Measurements from ENCODE around the gene FADS3.

DNA sequence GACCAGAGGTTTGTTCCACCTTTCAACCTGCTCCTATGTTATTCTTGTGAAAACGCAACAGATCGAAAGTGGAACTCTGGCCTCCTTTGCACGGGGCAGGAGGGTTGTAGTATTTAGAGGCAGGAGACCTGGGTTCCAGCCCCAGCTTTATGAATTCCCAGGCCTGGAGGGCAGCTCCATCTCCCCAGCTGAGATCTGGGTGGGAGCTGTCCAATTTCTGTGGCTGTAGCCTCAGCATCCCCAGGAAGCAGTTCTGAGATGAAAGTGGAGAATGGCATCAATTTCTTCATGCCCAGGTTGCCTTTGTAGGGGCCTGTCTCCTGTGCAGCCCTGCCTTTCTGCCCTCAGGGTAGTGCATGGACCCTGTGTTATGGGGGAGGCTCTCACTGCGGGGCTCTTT is 59.1 kb downstream of the FADS3 start:
- TF ChIP-seq, protein P1, sequence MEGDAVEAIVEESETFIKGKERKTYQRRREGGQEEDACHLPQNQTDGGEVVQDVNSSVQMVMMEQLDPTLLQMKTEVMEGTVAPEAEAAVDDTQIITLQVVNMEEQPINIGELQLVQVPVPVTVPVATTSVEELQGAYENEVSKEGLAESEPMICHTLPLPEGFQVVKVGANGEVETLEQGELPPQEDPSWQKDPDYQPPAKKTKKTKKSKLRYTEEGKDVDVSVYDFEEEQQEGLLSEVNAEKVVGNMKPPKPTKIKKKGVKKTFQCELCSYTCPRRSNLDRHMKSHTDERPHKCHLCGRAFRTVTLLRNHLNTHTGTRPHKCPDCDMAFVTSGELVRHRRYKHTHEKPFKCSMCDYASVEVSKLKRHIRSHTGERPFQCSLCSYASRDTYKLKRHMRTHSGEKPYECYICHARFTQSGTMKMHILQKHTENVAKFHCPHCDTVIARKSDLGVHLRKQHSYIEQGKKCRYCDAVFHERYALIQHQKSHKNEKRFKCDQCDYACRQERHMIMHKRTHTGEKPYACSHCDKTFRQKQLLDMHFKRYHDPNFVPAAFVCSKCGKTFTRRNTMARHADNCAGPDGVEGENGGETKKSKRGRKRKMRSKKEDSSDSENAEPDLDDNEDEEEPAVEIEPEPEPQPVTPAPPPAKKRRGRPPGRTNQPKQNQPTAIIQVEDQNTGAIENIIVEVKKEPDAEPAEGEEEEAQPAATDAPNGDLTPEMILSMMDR (IDR thresholded peaks at IDR 0.05), result no peak
- TF ChIP-seq POLR2A (IDR thresholded peaks at IDR 0.05), result no peak
- no peak for TF ChIP-seq POLR2AphosphoS5 (IDR thresholded peaks at IDR 0.05)
- TF ChIP-seq EP300 (IDR thresholded peaks at IDR 0.05; ENCODE audit: low read depth), result no peak
